PC-3 (cell line): ENCODE data around the gene TEF.

ENCODE experiments used
- CTCF ChIP-seq: fragments of 300-600 bp; sonication (generic); conservative IDR thresholded peaks from 2 replicates; pipeline ENCODE4 v1.5.1; 2017; ENCODE audit warnings: antibody characterized with exemption, low read depth, mild to moderate bottlenecking, low read length
- EZH2 ChIP-seq: fragments of 300-600 bp; sonication (generic); IDR thresholded peaks from one replicate; pipeline ENCODE4 v1.6.1; 2017; ENCODE audit warnings: antibody characterized with exemption, mild to moderate bottlenecking, low read length; ENCODE audit not compliant: unreplicated experiment
- EZH2phosphoT487 ChIP-seq: fragments of 300-600 bp; sonication (generic); IDR thresholded peaks from 2 replicates; pipeline ENCODE4 v1.6.1; 2018; ENCODE audit warnings: mild to moderate bottlenecking, antibody characterized with exemption, low read length, borderline replicate concordance

GRCh38 chr22:41338614-41339212, 43.0 kb upstream of the TEF start:
- TF ChIP-seq EZH2phosphoT487 (no peak), EZH2 (no peak), CTCF (no peak)
